CD14-positive monocyte (primary cell): ENCODE results near the gene MRE11. TPM values are rescaled to one million over a fixed set of nuclear protein-coding genes. Genes with fewer than 3 reads are reported as not detected.
A peak's percentile ranks its signal among the peaks of the same experiment; 100 is the strongest.

Experiments
- DNase-seq, 3 donors: peaks; one replicate each; pipeline ENCODE4 v3.0.0-alpha.2; 2011 to 2022
- H2AFZ ChIP-seq: 2 replicates; pipeline ENCODE4 v1.6.0; 2012; ENCODE audit warnings: mild to moderate bottlenecking, low read depth, low read length, inconsistent platforms; ENCODE audit not compliant: insufficient read depth, poor library complexity, severe bottlenecking
- H3K27ac ChIP-seq, 2 donors: 1 replicate in 1 of 2; 2 replicates in 1 of 2; pipeline ENCODE4 v1.5.1; 2012 to 2013; ENCODE audit warnings: low read length in 2 of 2, control low read depth in 1 of 2, inconsistent platforms in 1 of 2, low read depth in 1 of 2, mild to moderate bottlenecking in 1 of 2
- H3K27me3 ChIP-seq, 2 donors: one replicate each; pipeline versions ENCODE4 v1.6.0 to v1.6.1; 2011 to 2013; ENCODE audit warnings: low read length in 2 of 2; ENCODE audit not compliant: control insufficient read depth in 2 of 2, insufficient read depth in 2 of 2
- H3K36me3 ChIP-seq, 2 donors: replicated peaks in 1 of 2; 1 replicate in 1 of 2; 2 replicates in 1 of 2; pipeline versions ENCODE4 v1.5.1 to v1.6.1; 2012 to 2013; ENCODE audit warnings: low read length in 2 of 2, control low read depth in 1 of 2, inconsistent platforms in 1 of 2, mild to moderate bottlenecking in 1 of 2; ENCODE audit not compliant: insufficient read depth in 2 of 2, control insufficient read depth in 1 of 2
- H3K4me1 ChIP-seq, 2 donors: 1 replicate in 1 of 2; 2 replicates in 1 of 2; pipeline versions ENCODE4 v1.5.1 to v1.6.1; 2012 to 2013; ENCODE audit warnings: low read length in 2 of 2, control low read depth in 1 of 2, inconsistent platforms in 1 of 2, mild to moderate bottlenecking in 1 of 2, moderate library complexity in 1 of 2; ENCODE audit not compliant: insufficient read depth in 2 of 2, control insufficient read depth in 1 of 2
- H3K4me2 ChIP-seq: replicated peaks from 2 replicates; pipeline ENCODE3; 2012; ENCODE audit warnings: low read length, moderate library complexity, mild to moderate bottlenecking; ENCODE audit not compliant: poor library complexity, severe bottlenecking; ENCODE audit errors: extremely low read depth
- H3K4me3 ChIP-seq, 3 experiments: fragments of 200-600 bp in 1 of 3; sonication (generic) in 1 of 3; replicated peaks in 1 of 3; 1 replicate in 2 of 3; 2 replicates in 1 of 3; pipeline ENCODE4 v1.5.1; 2011 to 2013; ENCODE audit warnings: low read length in 3 of 3, mild to moderate bottlenecking in 3 of 3, control low read depth in 2 of 3, low read depth in 2 of 3, inconsistent platforms in 1 of 3, moderate library complexity in 1 of 3
- H3K79me2 ChIP-seq: 2 replicates; pipeline ENCODE4 v1.6.0; 2012; ENCODE audit warnings: mild to moderate bottlenecking, control low read depth, inconsistent platforms, low read length, moderate library complexity; ENCODE audit not compliant: insufficient read depth
- H3K9ac ChIP-seq: 2 replicates; pipeline ENCODE4 v1.6.0; 2017; ENCODE audit warnings: low read length, mild to moderate bottlenecking; ENCODE audit not compliant: insufficient read depth, poor library complexity, severe bottlenecking
- H3K9me3 ChIP-seq, 2 donors: replicated peaks in 1 of 2; 1 replicate in 1 of 2; 2 replicates in 1 of 2; pipeline versions ENCODE4 v1.5.1 to v1.6.1; 2012 to 2013; ENCODE audit warnings: low read length in 2 of 2, control low read depth in 1 of 2; ENCODE audit not compliant: control insufficient read depth in 1 of 2, insufficient read depth in 1 of 2
- H4K20me1 ChIP-seq: 2 replicates; pipeline ENCODE4 v1.6.0; 2012; ENCODE audit warnings: mild to moderate bottlenecking, low read length, control low read depth, moderate library complexity; ENCODE audit not compliant: insufficient read depth
- H3K27ac Mint-ChIP-seq, 7 donors: one replicate each; pipeline ENCODE4 v1.8.0; 2020; ENCODE audit warnings: mild to moderate bottlenecking in 7 of 7, mixed read lengths in 7 of 7, moderate library complexity in 6 of 7, inconsistent platforms in 2 of 7
- H3K27me3 Mint-ChIP-seq, 3 donors: one replicate each; pipeline ENCODE4 v1.8.0; 2021 to 2022; ENCODE audit warnings: low read depth in 3 of 3, mild to moderate bottlenecking in 3 of 3, mixed read lengths in 3 of 3, moderate library complexity in 3 of 3, inconsistent platforms in 1 of 3
- H3K36me3 Mint-ChIP-seq, 2 donors: one replicate each; pipeline ENCODE4 v1.8.0; 2020; ENCODE audit warnings: mixed read lengths in 2 of 2, inconsistent platforms in 1 of 2, mild to moderate bottlenecking in 1 of 2
- H3K4me1 Mint-ChIP-seq: one replicate; pipeline ENCODE4 v1.8.0; 2020; ENCODE audit warnings: mild to moderate bottlenecking, mixed read lengths
- H3K4me3 Mint-ChIP-seq, 2 donors: one replicate each; pipeline ENCODE4 v1.8.0; 2020; ENCODE audit warnings: mild to moderate bottlenecking in 2 of 2, mixed read lengths in 2 of 2, moderate library complexity in 1 of 2
- H3K9me3 Mint-ChIP-seq, 7 donors: one replicate each; pipeline ENCODE4 v1.8.0; 2020 to 2022; ENCODE audit warnings: mixed read lengths in 7 of 7, mild to moderate bottlenecking in 6 of 7, moderate library complexity in 6 of 7, inconsistent platforms in 2 of 7
- WGBS: methylation state at CpG from one replicate; pipeline ENCODE4 v1.1.5; 2013; ENCODE audit warnings: missing lambda C conversion rate; ENCODE audit not compliant: insufficient coverage; 5-methylcytosine and 5-hydroxymethylcytosine counted together
- intact Hi-C, 2 donors: fragments of 100-400 bp; cut with micrococcal nuclease; formaldehyde crosslinking; loops; one replicate each; pipeline versions ENCODE4 v1.15.0 to v1.15.1; 2023
- polyA plus RNA-seq, 3 donors: library from polyadenylated mRNA; depleted of rRNA in 1 of 3; unstranded in 2 of 3; stranded (reverse) in 1 of 3; fragments of 300-500 nt in 2 of 3; fragments of >200 nt in 1 of 3; fragmentation: Illumina TruSeq in 2 of 3; gene quantifications; 1 replicate in 2 of 3; 2 replicates in 1 of 3; pipeline ENCODE4 v1.2.3, GENCODE V29; 2012 to 2021
- TF ChIP-seq, protein P1 (sequence below): fragments of 200-600 bp; IDR thresholded peaks from one replicate; pipeline ENCODE4 v1.8.0; 2022; ENCODE audit warnings: antibody characterized with exemption, mild to moderate bottlenecking

The MRE11 gene
- polyA plus RNA-seq, 3 donors, result 7.8 to 12.1 (median 10.5) TPM

DNA sequence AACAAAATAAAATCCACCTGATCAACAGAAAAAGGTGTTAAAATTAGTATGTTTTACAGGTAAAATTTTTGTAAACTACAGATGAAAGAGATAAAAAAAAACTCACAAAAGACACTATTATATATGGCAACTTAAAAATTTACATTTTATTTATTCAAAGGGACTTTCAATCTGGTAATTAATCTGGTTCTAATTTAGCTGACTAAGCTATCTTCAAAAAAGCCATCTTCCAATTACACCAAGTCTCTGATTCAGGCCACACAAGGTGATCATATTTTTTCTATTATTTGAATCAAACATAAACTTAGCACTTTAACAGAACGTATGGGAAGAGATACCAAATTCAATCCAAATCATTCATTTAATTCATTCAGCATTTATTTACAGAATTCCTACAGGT is 7.6 kb downstream of the MRE11 start:
- TF ChIP-seq, protein P1, sequence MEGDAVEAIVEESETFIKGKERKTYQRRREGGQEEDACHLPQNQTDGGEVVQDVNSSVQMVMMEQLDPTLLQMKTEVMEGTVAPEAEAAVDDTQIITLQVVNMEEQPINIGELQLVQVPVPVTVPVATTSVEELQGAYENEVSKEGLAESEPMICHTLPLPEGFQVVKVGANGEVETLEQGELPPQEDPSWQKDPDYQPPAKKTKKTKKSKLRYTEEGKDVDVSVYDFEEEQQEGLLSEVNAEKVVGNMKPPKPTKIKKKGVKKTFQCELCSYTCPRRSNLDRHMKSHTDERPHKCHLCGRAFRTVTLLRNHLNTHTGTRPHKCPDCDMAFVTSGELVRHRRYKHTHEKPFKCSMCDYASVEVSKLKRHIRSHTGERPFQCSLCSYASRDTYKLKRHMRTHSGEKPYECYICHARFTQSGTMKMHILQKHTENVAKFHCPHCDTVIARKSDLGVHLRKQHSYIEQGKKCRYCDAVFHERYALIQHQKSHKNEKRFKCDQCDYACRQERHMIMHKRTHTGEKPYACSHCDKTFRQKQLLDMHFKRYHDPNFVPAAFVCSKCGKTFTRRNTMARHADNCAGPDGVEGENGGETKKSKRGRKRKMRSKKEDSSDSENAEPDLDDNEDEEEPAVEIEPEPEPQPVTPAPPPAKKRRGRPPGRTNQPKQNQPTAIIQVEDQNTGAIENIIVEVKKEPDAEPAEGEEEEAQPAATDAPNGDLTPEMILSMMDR, result no peak
- H2AFZ ChIP-seq, result no peak overlapping the region
- peaks cover 20% of the 10 kb centered on the region for H3K79me2 ChIP-seq
- intact Hi-C loops, result no loop called here
- no peaks in the 10 kb centered on the region for H3K27me3 ChIP-seq
- Mint-ChIP-seq H3K4me1 (peaks cover 6% of the 10 kb centered on the region), H3K27ac (peak overlapping the region in 1 of 7 donors; percentile 35), H3K4me3 (no peak overlapping the region), H3K27me3 (peaks cover 0 to 1% (median 0%) of the 10 kb centered on the region in 3 donors), H3K36me3 (peaks cover 78 to 90% of the 10 kb centered on the region in 2 donors), H3K9me3 (peaks cover 0 to 1% (median 0%) of the 10 kb centered on the region in 7 donors)
- peaks cover 76 to 94% of the 10 kb centered on the region in 2 donors for H3K36me3 ChIP-seq
- H3K9ac ChIP-seq, result no peak overlapping the region
- H3K4me1 ChIP-seq, result no peaks in the 10 kb centered on the region
- H3K27ac ChIP-seq, result no peak overlapping the region
- H3K4me3 ChIP-seq, result no peak overlapping the region
- no peaks in the 10 kb centered on the region for H4K20me1 ChIP-seq
- no peak overlapping the region for H3K4me2 ChIP-seq
- DNase-seq, result no peak
- H3K9me3 ChIP-seq, result no peaks in the 10 kb centered on the region
- WGBS, result no CpG with 5 or more reads among the region's 1 CpG

DNA sequence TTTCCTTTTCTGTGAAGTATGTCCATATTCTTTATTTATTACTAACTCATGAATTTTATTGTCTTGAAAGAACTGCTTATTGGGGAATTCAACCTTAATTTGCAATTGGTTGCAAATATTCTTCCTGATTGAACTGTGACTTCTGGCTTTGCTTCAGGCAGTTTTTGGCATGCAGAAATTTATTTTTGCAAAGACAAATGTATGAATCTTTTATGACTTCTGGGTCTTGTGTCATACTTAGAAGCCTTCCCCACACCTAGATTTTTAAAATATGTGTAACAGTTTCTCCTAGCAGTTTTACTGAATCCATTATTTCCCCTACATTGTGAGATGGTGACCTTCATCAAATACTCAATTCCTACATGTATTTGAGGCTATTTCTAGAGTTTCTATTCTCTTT is 12.3 kb downstream of the MRE11 start:
- no peaks in the 10 kb centered on the region for H4K20me1 ChIP-seq
- no peaks in the 10 kb centered on the region for H3K9me3 ChIP-seq
- H3K4me3 ChIP-seq, result no peak overlapping the region
- DNase-seq, result no peak
- H2AFZ ChIP-seq, result no peak overlapping the region
- H3K9ac ChIP-seq, result no peak overlapping the region
- no peaks in the 10 kb centered on the region for H3K27me3 ChIP-seq
- H3K4me2 ChIP-seq, result no peak overlapping the region
- H3K36me3 Mint-ChIP-seq, result peaks cover 66 to 93% of the 10 kb centered on the region in 2 donors
- no peaks in the 10 kb centered on the region for H3K27me3 Mint-ChIP-seq
- no peaks in the 10 kb centered on the region for H3K79me2 ChIP-seq
- intact Hi-C loops, result no loop called here
- H3K36me3 ChIP-seq, result peaks cover 56 to 85% of the 10 kb centered on the region in 2 donors
- no peak overlapping the region for H3K27ac ChIP-seq
- H3K9me3 Mint-ChIP-seq, result peaks cover 0 to 1% (median 0%) of the 10 kb centered on the region in 7 donors
- no peak overlapping the region for H3K27ac Mint-ChIP-seq
- peaks cover 9% of the 10 kb centered on the region for H3K4me1 Mint-ChIP-seq
- H3K4me1 ChIP-seq, result peaks cover 3 to 5% of the 10 kb centered on the region in 2 donors
- TF ChIP-seq, protein P1, result no peak
- no peak overlapping the region for H3K4me3 Mint-ChIP-seq
